NCI-H146 treated with DMSO at 0.1 percent for 48 hours (cell line): ENCODE results near the gene ACTL10.
"Not testable (repeated sequence)": the region's sequence is repeated elsewhere in the genome, so short reads cannot be mapped to it uniquely, and the experiment has no call there.

ENCODE experiments used
- DNase-seq: peaks from one replicate; lab custom pipeline; 2025; ENCODE audit not compliant: unreplicated experiment; lab: John Stamatoyannopoulos, UW

The ACTL10 gene

DNA sequence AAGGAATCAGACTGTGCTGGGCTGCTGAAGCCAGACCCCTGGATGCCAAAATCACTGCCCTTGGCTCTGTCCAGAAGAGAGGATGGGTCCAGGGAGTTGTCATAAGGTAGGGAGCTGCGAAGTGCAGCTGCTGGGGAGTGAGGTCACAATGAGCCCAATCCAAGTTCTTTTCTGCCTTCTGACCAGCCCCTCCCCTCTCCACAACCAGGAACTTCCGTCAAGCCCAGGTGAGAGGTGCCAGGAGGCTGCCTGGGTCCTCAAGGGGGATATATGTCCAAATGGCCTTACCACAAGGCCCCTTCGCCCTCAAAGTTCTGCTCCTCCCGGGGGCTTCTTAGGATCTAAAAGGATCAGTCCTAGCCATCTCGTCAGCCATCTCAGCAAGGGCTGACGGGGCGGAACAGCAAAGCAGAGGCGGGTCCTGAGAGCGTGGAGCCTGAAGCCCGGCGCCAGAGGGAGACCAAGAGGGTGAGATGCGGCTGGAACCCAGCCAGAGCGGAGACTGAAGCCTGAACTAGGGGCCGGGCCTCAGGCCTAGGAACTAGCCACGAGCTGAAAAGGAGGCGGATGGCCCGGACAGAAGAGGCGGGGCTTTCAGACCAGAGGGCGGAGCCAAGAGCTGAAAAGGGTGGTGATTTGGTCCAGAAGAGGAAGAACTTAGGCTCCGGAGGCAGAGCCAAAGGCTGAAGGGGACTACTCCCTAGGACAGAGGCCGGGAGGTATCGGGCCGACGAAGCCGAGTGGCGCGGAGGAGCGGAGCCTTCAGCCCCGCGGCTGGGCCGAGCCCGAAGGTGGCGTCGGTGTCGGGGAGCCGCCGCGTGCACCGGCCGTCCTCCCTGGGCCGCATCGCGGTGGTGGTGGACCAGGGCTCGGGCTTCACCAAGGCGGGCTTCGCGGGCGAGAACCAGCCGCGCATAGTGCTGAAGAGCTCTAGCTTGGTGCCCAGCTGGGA, at the start of gene ACTL10:
Gene ACTL10, plus strand, starts transcription at position 651 of the 952 bp plus-strand sequence. CDS start 555 bp downstream, outside the sequence.
- DNase-seq, result peak; percentile 80

DNA sequence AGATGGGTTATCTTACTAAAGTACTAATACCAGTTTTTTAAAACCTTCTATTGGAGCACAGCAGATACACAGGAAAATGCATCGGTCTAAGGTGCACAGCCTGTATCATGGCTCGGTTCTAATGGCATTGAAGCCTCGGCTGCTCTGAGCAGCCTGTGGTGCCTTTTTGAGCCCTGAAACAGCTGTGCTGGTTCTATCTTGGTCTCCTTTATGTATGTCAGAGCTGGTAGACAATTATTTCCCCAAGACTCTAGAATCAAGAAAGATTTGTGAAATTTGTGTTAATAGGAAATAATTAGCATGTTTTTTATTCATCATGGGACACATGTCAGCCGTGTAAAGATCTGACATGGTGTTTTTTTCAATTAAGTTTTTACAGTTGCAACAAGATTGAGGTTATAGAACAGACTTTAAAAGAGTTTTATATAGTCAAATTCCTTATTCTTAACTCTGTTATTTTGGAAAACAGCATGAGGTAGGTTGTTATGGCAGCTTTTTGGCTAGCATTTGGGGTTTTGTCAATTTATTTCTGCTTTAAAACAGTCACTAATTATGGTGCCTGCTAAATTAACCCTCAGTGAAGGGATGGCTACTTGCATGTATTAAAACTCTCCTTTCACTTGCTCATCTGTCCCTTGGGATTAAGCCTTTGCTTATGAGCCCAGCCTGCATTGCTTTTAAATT, 44.9 kb upstream of the ACTL10 start:
- no peak for DNase-seq

DNA sequence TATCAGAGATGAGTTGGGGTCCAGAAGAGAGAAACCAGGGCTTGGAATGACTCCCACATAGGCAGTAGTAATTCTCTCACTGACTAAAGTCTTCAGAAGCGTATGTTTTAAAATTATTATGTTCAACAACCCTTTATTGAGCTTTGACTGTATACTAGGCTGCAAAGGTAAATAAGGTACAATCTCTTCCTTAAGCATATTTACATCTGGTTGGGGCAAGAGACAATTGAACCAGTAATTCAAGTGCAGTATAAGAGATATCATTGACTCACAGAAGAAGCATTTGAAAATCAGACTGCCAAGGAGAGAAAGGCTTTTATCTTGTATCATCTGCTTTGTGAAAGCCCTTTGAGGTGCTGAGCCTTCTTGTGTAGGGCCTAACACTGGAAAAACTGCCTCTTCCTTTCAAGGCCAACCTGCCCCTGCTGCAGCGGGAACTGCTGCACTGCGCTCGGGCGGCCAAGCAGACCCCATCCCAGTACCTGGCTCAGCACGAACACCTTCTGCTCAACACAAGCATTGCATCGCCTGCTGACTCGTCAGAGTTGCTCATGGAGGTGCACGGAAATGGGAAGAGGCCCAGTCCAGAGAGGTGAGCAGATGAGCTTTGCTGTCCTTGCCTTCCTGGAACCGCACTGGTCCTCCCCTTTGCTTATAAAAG, 43.9 kb upstream of the ACTL10 start:
- no peak for DNase-seq

DNA sequence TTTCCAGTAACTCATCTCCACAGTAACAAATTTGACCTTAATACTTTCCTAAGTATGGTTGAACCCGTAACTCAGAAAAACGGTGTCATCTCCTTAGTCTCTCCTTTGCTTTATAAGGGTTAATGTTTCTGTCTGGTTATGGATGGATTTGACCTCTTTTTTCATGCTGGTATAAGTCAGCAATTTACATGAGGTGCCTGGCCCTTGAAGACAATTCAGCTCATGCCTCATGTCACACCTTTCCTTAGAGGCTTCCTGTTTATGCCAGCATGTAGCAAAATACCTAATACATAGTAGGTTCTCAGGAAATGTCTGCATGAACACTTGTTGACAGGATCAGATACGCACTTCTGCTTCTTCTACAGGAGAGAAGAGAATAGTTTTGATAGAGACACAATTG, 42.3 kb upstream of the ACTL10 start:
- DNase-seq, result no peak

DNA sequence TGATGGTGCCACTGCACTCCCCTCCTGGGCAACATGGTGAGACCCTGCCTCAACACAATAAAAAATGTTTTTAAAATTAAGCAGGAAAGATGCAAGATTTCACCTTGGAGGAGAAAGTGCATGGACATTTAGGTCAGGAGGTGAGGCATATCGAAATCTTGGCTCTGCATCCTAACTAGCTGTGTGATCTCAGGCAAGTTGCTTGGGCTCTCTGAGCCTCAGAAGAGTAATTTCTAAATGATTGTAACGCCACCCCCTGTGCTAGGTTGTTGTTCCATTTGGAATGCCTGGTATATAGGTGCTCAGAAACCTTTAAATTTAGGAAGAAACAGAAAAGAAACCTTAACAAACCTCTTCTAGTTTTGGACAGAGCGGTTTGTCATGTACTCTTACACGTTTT, 40.6 kb upstream of the ACTL10 start:
- DNase-seq, result no peak

DNA sequence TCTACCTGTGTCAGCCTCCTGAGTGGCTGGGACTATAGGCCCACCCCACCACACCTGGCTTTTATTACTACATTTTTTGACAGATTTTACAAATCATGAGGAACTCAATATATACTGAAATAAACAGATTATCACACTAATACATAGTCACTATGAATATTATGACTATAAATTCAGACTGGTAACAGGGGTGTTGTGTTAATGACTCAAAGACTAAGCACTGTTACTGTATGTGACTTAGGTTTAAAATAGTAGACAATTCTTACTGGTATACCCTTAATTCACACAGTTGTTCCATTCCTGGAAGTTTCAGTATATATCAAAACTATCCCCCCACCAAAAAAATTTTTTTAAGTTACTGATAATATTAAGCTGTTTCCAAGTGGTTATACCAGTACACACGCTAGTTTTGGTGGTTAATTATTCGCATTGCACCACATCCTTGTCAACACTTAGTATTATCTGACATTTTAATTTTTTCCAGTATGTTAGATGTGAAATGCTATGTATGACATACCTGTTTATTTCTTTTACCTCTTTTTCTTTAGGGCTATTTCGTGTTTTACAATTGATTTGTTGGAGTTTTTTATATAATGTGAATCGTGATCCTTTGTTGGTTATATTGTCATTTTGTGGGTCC, 39.0 kb upstream of the ACTL10 start:
- DNase-seq, result no peak

DNA sequence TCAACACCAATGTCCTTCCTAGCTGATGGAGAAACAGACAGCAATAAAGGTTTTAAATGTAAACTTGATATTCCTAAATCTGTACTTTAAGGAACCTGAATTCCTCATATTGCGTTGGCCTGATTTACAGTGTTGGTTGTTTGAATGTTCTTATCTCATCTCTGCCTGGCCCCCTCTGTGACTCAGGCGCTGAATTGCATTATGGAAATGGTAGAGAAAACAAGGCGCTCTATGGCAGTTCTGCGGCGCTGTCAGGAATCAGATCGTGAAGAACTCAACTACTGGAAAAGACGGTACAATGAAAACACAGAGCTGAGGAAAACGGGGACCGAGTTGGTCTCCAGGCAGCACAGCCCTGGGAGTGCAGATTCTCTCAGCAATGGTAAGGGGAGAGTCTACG, 37.2 kb upstream of the ACTL10 start:
- no peak for DNase-seq

DNA sequence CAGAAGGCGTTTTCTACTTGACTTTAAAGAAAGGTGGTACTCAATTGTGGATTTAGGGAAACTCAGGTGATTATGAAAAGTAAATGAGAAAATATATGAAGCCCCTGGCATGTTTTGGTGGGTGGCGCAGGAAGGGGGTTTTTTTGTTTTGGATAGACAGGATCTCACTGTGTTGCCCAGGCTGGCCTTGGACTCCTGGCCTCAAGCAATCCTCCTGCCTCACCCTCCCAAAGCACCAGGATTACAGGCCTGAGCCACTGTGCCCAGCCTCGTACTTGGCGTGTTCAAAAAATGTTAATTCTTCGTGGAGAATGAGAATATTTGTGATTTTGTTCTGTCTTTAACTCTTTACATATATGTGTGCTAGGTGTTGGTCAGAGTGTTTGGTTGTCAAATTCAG, 36.8 kb upstream of the ACTL10 start:
- DNase-seq, result no peak

DNA sequence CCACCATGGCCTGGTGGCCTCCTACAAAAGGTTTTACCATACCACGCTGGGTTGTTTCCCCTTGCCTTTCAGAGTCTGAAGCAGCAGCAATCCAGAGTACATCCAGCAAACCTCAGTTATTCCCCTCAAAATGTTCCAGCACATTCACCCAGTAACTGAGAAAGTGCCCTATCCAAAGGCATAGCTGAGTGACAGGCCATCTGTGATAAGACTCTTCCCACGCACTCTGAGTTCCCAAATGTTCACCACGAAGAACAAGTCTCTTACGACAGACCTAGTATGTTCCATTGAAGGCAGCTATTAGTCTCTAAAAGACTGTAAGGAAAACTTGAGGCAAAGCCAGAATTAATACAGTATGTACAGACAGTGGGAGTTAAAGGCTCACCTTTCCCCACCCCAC, 36.2 kb upstream of the ACTL10 start:
- DNase-seq, result no peak

DNA sequence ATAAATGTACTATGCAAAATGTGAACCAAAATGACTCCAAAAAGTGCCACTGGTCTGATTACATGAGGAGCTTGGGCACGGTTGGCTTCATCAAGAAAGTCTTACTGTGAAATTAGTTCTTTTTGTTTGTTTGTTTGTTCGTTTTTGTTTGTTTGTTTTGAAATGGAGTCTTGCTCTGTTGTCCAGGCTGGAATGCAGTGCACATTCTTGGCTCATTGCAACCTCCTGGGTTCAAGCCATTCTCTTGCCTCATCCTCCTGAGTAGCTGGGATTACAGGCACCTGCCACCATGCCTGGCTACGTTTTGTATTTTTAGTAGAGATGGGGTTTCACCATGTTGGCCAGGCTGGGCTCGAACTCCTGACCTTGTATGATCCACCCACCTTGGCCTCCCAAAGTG, 34.8 kb upstream of the ACTL10 start:
- DNase-seq, result not testable (repeated sequence)

DNA sequence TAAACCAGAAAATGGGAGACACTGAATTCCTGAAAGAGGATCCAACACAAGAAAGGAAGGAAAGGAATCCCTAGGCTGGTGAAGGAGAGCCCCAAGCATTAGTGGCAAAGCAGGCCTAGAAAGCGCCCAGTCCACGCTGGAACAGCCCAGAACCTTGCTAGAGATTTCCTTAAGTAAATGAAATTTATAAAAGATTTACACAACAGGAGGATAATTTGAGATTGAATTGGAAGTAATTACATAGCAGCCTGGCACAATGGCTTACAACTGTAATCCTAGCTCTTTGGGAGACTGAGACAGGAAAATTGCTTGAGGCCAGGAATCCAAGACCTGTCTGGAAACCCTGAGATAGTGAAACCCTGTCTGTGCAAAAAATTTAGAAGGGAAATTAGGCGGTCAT, 31.4 kb upstream of the ACTL10 start:
- no peak for DNase-seq

DNA sequence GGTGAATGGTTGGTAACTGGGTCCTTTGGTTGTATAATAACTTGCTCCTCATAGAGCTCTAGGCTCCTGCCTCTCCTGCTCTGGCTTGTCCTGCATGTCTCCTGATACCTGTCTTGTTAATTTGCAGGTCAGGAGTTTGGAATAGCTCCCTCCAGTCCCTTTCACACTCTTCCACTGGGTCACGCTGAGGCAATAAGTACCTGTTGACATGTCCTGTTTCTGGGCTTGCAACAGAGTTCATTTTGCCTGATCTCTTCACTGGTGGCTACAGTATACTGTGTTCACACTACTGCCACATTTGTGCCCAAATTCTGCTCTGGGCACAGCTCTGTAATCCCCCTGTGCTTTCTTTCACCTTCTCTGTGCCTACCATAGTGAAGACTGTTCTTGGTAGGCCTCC, 30.0 kb upstream of the ACTL10 start:
- no peak for DNase-seq

DNA sequence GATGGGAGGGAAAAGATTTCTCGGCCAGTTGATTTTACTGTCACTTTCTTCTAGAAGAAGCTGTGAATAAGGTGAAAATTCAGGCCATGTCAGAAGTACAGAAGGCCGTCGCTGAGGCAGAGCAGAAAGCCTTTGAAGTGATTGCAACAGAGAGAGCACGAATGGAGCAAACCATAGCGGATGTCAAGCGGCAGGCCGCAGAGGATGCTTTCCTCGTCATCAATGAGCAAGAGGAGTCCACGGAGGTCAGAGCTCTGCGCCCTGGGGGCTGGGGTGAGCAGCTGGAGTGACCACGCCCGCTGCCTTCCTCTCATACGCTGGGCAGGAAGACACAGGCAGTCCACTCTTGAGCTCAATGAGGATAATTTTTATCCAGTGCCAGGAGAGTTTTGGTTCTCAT, 26.5 kb upstream of the ACTL10 start:
- DNase-seq, result no peak

DNA sequence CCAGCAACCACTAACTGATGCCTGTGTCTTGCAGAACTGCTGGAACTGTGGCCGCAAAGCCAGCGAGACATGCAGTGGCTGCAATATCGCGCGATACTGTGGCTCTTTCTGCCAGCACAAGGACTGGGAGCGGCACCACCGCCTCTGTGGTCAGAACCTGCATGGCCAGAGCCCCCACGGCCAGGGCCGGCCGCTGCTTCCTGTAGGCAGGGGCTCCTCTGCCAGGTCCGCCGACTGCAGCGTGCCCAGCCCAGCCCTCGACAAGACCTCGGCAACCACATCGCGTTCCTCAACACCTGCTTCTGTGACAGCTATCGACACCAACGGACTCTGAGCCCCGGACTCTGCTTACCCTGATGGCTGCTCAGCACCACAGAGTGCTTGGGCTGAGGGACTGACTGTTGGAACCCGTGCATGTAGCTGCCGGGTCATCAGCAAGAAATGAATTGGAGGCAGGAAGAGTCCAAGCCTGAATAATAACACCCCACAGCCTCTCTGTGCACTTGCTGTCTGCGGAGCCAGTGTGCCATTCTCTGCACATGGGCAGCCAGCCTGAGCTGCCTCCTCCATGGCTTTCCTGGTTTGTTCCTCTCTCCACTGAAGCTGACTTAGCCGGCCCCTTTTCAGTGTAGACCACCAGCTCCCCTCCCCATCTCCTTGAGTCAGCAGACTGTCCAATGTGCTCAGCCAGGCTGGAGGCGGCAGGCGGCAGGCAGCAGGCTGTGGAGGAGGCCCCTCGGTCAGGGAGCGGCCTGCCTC, 22.3 kb upstream of the ACTL10 start:
- DNase-seq, result no peak

DNA sequence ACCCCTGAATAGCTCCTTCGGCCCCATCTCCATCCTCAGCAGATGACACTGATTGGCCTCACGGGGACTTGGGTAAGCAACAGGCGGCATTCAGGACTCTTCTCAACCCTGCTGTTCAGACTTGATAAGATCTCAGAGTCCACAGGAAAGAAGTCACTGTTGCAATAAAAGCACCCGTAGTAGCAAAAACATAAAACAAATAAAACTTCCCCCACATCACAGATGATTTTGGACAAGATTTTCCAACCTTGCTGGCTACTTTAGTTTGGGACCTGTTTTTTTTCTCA, 21.7 kb upstream of the ACTL10 start:
- no peak for DNase-seq

DNA sequence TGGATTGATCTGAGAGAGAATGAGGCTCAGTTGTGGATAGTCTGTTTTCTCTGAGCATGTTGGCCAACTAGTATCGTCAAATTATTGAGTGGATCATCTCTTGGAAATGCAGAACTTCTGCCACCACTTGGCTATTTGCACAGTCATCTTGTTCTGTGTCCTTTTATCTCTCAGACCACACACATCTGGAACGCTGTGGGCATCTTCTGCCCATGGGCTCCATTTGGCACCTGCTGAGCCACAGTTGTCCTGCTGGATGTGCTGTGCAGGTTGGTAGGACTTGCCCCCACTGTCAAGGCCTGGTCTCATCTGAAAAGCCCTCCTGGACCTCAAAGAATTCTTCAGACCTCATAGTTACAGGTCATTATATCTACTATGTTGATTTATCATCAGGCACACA, 21.3 kb upstream of the ACTL10 start:
- no peak for DNase-seq

DNA sequence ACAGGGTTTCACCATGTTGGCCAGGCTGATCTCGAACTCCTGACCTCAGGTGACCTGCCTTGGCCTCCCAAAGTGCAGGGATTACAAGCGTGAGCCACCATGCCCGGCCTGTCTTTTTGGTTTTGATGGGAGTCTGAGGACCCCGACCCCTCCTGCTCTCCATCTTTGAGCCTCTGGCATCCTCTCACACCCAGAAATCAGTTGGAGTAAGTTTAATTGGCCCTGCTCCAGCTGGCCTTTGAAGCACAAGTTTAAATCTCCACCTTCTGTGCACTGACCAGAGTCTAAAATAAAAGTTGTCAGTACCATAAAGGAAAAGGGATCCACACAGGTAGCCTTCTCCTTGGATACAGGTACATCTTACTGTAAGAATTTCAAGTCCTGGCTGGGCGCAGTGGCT, 20.6 kb upstream of the ACTL10 start:
- DNase-seq, result no peak

DNA sequence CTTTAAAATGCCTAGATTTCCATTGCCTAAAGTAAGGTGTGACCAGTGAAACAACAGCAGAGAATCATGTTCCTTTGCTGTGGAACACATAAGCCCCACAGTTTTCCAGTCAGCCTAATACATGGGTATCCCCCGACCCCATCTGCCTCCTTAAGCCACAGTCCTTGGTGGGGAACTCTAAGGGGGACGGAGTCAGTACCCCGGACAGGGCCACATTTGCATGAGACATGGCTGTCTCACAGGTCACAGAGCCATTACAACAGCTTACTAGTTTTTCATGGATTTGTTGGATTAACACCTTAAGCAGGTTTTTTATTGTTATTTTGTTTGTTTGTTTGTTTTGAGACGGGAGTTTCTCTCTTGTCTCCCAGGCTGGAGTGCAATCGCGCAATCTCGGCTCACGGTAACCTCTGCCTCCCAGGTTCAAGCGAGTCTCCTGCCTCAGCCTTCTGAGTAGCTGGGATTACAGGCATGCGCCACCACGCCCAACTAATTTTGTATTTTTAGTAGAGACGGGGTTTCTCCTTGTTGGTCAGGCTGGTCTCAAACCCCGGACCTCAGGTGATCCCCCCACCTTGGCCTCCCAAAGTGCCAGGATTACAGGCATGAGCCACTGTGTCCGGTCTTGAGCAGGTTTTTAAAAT, 19.7 kb upstream of the ACTL10 start:
- not testable (repeated sequence) for DNase-seq

DNA sequence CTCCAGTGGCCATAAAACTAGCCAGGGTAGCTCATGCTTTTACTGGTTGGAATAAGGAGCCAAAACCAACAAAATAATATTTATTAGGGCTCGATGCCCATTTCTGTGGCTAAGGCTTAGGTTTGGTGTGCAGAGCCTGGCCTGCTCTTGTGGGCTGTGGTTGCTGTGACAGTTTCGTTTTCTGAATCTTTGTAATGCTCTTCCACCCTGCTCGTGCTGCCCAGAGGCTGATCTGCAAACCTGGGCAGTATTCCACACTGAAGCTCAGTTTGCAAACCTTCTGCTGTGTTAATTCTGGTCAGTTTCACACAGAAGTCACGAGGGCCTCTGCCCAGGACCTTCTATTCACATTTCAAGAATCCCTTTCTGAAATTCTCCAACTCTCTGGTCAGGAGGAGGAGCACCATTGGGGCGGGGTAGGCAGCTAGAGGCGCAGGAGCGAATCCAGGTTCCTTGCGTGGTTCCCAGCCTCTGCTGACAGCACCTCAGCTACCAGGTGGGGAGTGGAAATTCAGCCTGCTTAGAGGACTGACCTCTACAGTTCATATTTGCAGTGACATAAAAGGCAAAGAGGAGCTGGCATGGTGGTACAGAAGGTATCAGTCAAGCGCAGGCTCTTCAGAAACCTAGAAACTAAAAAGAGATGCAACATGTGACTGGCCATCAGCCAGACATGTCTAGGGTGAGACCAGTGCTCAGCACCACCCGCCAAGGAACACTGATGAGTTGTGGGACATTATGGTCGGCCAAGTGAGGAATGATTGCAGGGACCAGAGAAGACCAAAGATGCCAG, 18.9 kb upstream of the ACTL10 start:
- DNase-seq, result no peak
